Astrocyte (in vitro differentiated cells and primary cell): ENCODE data around the gene ILF3.

Experiments
- CTCF ChIP-seq: IDR thresholded peaks from 2 replicates; pipeline ENCODE4 v1.5.1; 2011; ENCODE audit warnings: low read depth, mild to moderate bottlenecking, inconsistent platforms, low read length, moderate library complexity; ENCODE audit not compliant: insufficient read depth
- EZH2 ChIP-seq: IDR thresholded peaks from 2 replicates; pipeline ENCODE4 v1.6.1; 2012; ENCODE audit warnings: mild to moderate bottlenecking, low read length, inconsistent platforms; ENCODE audit not compliant: insufficient read depth

- TF ChIP-seq CTCF (no peak), EZH2 (no peak)
Measured at GRCh38 chr19:10691883-10692282, 37.7 kb downstream of the ILF3 start.
